Uterus (tissue), 4 donors: Measurements from ENCODE around the gene FERMT3. TPM values are rescaled to one million over a fixed set of nuclear protein-coding genes. Genes with fewer than 3 reads are reported as not detected.
"Not testable (repeated sequence)": the region's sequence is repeated elsewhere in the genome, so short reads cannot be mapped to it uniquely, and the experiment has no call there.

Experiments used
- DNase-seq, 2 donors: peaks; one replicate each; pipeline ENCODE4 v3.0.0-alpha.2; 2019 to 2020
- H3K27ac ChIP-seq, 2 donors: fragments of 200-600 bp; sonication (generic); 1 replicate in 1 of 2; 2 replicates in 1 of 2; pipeline ENCODE4 v1.5.1; 2016 to 2018
- H3K27me3 ChIP-seq, 2 donors: fragments of 200-600 bp; sonication (generic); one replicate each; pipeline ENCODE4 v1.5.1; 2018 to 2019; ENCODE audit warnings: control low read depth in 1 of 2
- H3K36me3 ChIP-seq, 2 donors: fragments of 200-600 bp; sonication (generic); one replicate each; pipeline ENCODE4 v1.5.1; 2019; ENCODE audit warnings: control low read depth in 1 of 2
- H3K4me1 ChIP-seq, 2 donors: fragments of 200-600 bp; sonication (generic); one replicate each; pipeline ENCODE4 v1.5.1; 2018 to 2019; ENCODE audit warnings: control low read depth in 1 of 2
- H3K4me3 ChIP-seq, 2 donors: fragments of 200-600 bp; sonication (generic); 1 replicate in 1 of 2; 2 replicates in 1 of 2; pipeline ENCODE4 v1.5.1; 2018 to 2019; ENCODE audit warnings: mild to moderate bottlenecking in 1 of 2
- H3K9me3 ChIP-seq, 2 donors: fragments of 200-600 bp; sonication (generic); one replicate each; pipeline ENCODE4 v1.5.1; 2019; ENCODE audit warnings: control low read depth in 1 of 2
- CTCF ChIP-seq, 4 experiments: fragments of 200-600 bp in 2 of 4; fragments of 450-650 bp in 2 of 4; sonication (generic) in 2 of 4; IDR thresholded peaks; one replicate each; pipeline ENCODE4 v1.5.1; 2016 to 2019; ENCODE audit warnings: antibody characterized with exemption in 4 of 4, mild to moderate bottlenecking in 2 of 4, moderate library complexity in 1 of 4
- POLR2A ChIP-seq, 2 donors: fragments of 450-650 bp; IDR thresholded peaks; one replicate each; pipeline ENCODE4 v1.6.1; 2016; ENCODE audit warnings: antibody characterized with exemption in 2 of 2, mild to moderate bottlenecking in 1 of 2, moderate library complexity in 1 of 2
- intact Hi-C: fragments of 100-400 bp; cut with DNase I; formaldehyde crosslinking; loops from one replicate; pipeline ENCODE4 v1.15.1; 2023; ENCODE audit warnings: low total_unique reads
- total RNA-seq, 4 donors: library from RNA; depleted of rRNA in 3 of 4; stranded (reverse); fragments of >200 nt in 3 of 4; gene quantifications; one replicate each; pipeline versions ENCODE4 v1.1.0 to v1.2.4, GENCODE V29; 2014 to 2023
- donor health status: DM: yes; HTN: yes; CAD: no.

Gene FERMT3
- 10 to 100 TPM in 2 of 4 donors, 1 to 10 TPM in 2; 3.1 to 50.3 (median 9.3) TPM for total RNA-seq

- Histone ChIP-seq H3K9me3 (no peaks in the 10 kb centered on the region), H3K4me1 (no peaks in the 10 kb centered on the region), H3K27ac (peak within 1 kb of the TSS; percentile 65 to 78), H3K27me3 (no peaks in the 10 kb centered on the region), H3K36me3 (no peaks in the 10 kb centered on the region), H3K4me3 (no peak within 1 kb of the TSS)
- DNase-seq = peak in 1 of 2 donors; percentile 34
- intact Hi-C loops = loop anchor here (5.0 kb wide), 1 partner anchor 91 kb away; no protein-coding TSS in a partner anchor
- no peak for TF ChIP-seq POLR2A (IDR thresholded peaks at IDR 0.05)
- TF ChIP-seq CTCF (IDR thresholded peaks at IDR 0.05) = no peak
Observed at GRCh38 chr11:64206457-64207255, at the start of gene FERMT3. FERMT3 (plus strand) TSS chr11:64206721; CDS start chr11:64207365, 644 bp downstream.

- H3K27me3 ChIP-seq = no peaks in the 10 kb centered on the region
- no peaks in the 10 kb centered on the region for H3K9me3 ChIP-seq
- no peak overlapping the region for H3K27ac ChIP-seq
- H3K4me3 ChIP-seq = no peak overlapping the region
- intact Hi-C loops = no loop called here
- no peak for DNase-seq
- TF ChIP-seq CTCF (IDR thresholded peaks at IDR 0.05) (no peak), POLR2A (IDR thresholded peaks at IDR 0.05) (no peak)
- H3K4me1 ChIP-seq = no peaks in the 10 kb centered on the region
- H3K36me3 ChIP-seq = no peaks in the 10 kb centered on the region
Observed at GRCh38 chr11:64157631-64158394, 48.7 kb upstream of the FERMT3 start.

GRCh38 chr11:64161037-64161436, 45.5 kb upstream of the FERMT3 start:
- intact Hi-C loops = no loop called here
- no peak for DNase-seq
- H3K27me3 ChIP-seq = no peaks in the 10 kb centered on the region
- TF ChIP-seq CTCF (IDR thresholded peaks at IDR 0.05) (no peak), POLR2A (IDR thresholded peaks at IDR 0.05) (no peak)
- H3K36me3 ChIP-seq = no peaks in the 10 kb centered on the region
- H3K4me1 ChIP-seq = peaks cover 0 to 10% of the 10 kb centered on the region in 2 donors
- no peak overlapping the region for H3K27ac ChIP-seq
- no peaks in the 10 kb centered on the region for H3K9me3 ChIP-seq
- no peak overlapping the region for H3K4me3 ChIP-seq

GRCh38 chr11:64162769-64163168, 43.8 kb upstream of the FERMT3 start:
- H3K9me3 ChIP-seq, H3K27me3 ChIP-seq, H3K27ac ChIP-seq, H3K4me3 ChIP-seq, intact Hi-C loops, H3K36me3 ChIP-seq, DNase-seq: not testable (repeated sequence)
- H3K4me1 ChIP-seq = peaks cover 0 to 10% of the 10 kb centered on the region in 2 donors

GRCh38 chr11:64163951-64164350, 42.6 kb upstream of the FERMT3 start:
- Histone ChIP-seq H3K4me3 (no peak overlapping the region), H3K27ac (no peak overlapping the region), H3K27me3 (no peaks in the 10 kb centered on the region), H3K4me1 (peaks cover 0 to 10% of the 10 kb centered on the region in 2 donors), H3K36me3 (no peaks in the 10 kb centered on the region), H3K9me3 (no peaks in the 10 kb centered on the region)
- no peak for DNase-seq
- intact Hi-C loops = no loop called here
- TF ChIP-seq CTCF (IDR thresholded peaks at IDR 0.05) = no peak
- no peak for TF ChIP-seq POLR2A (IDR thresholded peaks at IDR 0.05)
